Fibroblast of the aortic adventitia (primary cell): ENCODE data around the gene POP7. TPM values are rescaled to one million over a fixed set of nuclear protein-coding genes. Genes with fewer than 3 reads are reported as not detected.

Source experiments
- DNase-seq: peaks from one replicate; pipeline ENCODE4 v3.0.0-alpha.2; 2010; ENCODE audit warnings: low read depth
- H3K4me3 ChIP-seq: 2 replicates; pipeline ENCODE4 v1.5.1; 2011; ENCODE audit warnings: low read depth, mild to moderate bottlenecking, control low read depth, low read length, moderate library complexity
- CTCF ChIP-seq: IDR thresholded peaks from 2 replicates; pipeline ENCODE4 v1.5.1; 2011; ENCODE audit warnings: mild to moderate bottlenecking, low read length, control low read depth, inconsistent platforms; ENCODE audit not compliant: insufficient read depth
- total RNA-seq: library from RNA; depleted of rRNA; stranded (reverse); fragments of >200 nt; gene quantifications from 2 replicates; pipeline ENCODE4 v1.2.3, GENCODE V29; 2012; ENCODE audit warnings: low replicate concordance

The POP7 gene
- total RNA-seq, 1 donor: 32.4 TPM

- no peak for DNase-seq
- no peak overlapping the region for H3K4me3 ChIP-seq
- no peak for TF ChIP-seq CTCF
Measured at GRCh38 chr7:100671353-100672327, 34.3 kb upstream of the POP7 start.

GRCh38 chr7:100673302-100673941 lies 32.5 kb upstream of the POP7 start, which contains the start of gene GNB2:
Gene GNB2 (plus strand): TSS chr7:100673740. CDS start chr7:100676266, 2,526 bp downstream.
- peak; percentile 99 for DNase-seq
- TF ChIP-seq CTCF: no peak
- peak within 1 kb of the TSS; percentile 85 for H3K4me3 ChIP-seq

- no peak for TF ChIP-seq CTCF
- peak overlapping the region; percentile 85 for H3K4me3 ChIP-seq
- peak; percentile 38 for DNase-seq
Measured at GRCh38 chr7:100673942-100674410, 31.9 kb upstream of the POP7 start.

- TF ChIP-seq CTCF: no peak
- peak overlapping the region; percentile 85 for H3K4me3 ChIP-seq
- DNase-seq: no peak
Measured at GRCh38 chr7:100674411-100675104, 31.4 kb upstream of the POP7 start.

DNA sequence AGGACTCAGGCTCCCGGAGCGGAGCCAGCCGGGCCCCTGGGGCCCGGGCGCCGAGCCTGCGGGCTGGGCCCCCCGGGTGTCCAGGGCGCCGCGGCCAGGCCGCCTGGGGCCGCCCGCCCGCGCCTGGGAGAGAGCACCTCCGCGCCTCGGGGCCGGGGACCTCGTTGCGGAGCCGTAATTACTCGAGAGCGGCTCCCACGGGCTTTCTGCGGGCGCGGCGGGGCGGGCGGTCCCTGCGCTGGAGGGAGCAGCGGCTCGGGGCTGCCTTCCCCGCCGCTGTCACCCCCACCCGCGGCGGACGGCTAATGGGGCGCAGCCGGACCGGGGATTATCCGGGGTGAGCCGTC lies 30.8 kb upstream of the POP7 start:
- no peak for DNase-seq
- H3K4me3 ChIP-seq: peak overlapping the region; percentile 85
- no peak for TF ChIP-seq CTCF

DNA sequence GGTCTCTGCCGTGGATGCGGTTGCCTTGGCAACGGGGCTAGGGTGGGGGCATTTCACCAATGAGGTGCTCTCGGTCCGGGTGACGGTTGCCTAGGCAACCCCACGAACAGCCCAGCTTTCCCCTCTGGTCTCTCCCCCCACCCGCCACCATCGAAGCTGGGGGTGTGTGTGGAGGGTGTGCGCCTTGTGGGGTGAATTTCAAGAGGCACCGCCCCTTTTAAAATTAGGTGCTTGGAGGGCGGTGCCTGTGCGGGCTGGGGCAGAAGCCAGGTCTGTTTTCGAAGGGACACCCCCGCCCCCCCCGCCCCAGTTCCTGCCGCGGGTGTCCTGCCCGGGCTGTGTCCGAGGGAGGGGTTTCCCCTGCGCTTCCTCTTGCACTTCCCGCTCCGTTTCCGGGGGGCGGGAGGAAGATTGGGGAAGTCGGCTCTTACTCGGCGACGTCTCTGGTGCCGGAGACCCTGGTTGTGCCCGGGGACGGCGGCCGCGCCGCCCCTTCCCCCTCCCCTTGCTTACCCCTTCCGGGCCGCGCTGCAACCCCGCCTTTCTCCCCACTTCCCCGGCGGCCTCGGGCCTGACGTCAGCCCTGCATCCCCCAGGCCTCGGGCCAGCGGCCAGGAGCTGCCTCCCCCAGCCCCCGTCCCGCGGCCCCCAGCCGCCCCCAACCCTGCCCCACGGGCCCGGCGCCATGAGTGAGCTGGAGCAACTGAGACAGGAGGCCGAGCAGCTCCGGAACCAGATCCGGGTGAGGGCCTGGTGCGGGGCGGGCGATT lies 30.2 kb upstream of the POP7 start:
- H3K4me3 ChIP-seq: peak overlapping the region; percentile 85
- no peak for TF ChIP-seq CTCF
- peak; percentile 63 for DNase-seq
